H4 (cell line): ENCODE results near the gene ZNF609. TPM values are rescaled to one million over a fixed set of nuclear protein-coding genes. Genes with fewer than 3 reads are reported as not detected.

Experiments
- DNase-seq: peaks from one replicate; pipeline ENCODE4 v3.0.0-alpha.2; 2015; ENCODE audit warnings: low spot score
- total RNA-seq: library from RNA; depleted of rRNA; stranded (reverse); fragments of >200 nt; shearing (Covaris generic); gene quantifications from 2 replicates; pipeline ENCODE4 v1.2.3, GENCODE V29; 2014

ZNF609 gene
- total RNA-seq, 1 experiment from 2014 or later = 11.0 TPM

- DNase-seq = no peak
Measured at GRCh38 chr15:64691896-64692565, 231.7 kb downstream of the ZNF609 start.

GRCh38 chr15:64693134-64693533, 232.8 kb downstream of the ZNF609 start:
- peak; percentile 56 for DNase-seq

GRCh38 chr15:64694816-64695215, 234.4 kb downstream of the ZNF609 start:
- no peak for DNase-seq

- no peak for DNase-seq
Measured at GRCh38 chr15:64695561-64695992, 235.2 kb downstream of the ZNF609 start.

- DNase-seq = no peak
Measured at GRCh38 chr15:64696481-64696880, 236.1 kb downstream of the ZNF609 start.

GRCh38 chr15:64697911-64698369, 237.6 kb downstream of the ZNF609 start:
- DNase-seq = no peak

GRCh38 chr15:64698823-64699222, 238.4 kb downstream of the ZNF609 start:
- no peak for DNase-seq

GRCh38 chr15:64699751-64700388, 239.5 kb downstream of the ZNF609 start:
- DNase-seq = no peak

- no peak for DNase-seq
Measured at GRCh38 chr15:64701051-64701450, 240.7 kb downstream of the ZNF609 start.

- no peak for DNase-seq
Measured at GRCh38 chr15:64701482-64702184, 241.3 kb downstream of the ZNF609 start.

GRCh38 chr15:64702816-64703631, 242.6 kb downstream of the ZNF609 start:
- peak; percentile 87 for DNase-seq

- no peak for DNase-seq
Measured at GRCh38 chr15:64703632-64703959, 243.2 kb downstream of the ZNF609 start.

- DNase-seq = no peak
Measured at GRCh38 chr15:64705006-64705405, 244.6 kb downstream of the ZNF609 start.

GRCh38 chr15:64706011-64706911, 245.9 kb downstream of the ZNF609 start:
- no peak for DNase-seq

- DNase-seq = no peak
Measured at GRCh38 chr15:64710676-64711428, 250.5 kb downstream of the ZNF609 start.

GRCh38 chr15:64712353-64712752, 252.0 kb downstream of the ZNF609 start:
- no peak for DNase-seq

- no peak for DNase-seq
Measured at GRCh38 chr15:64713592-64713991, 253.2 kb downstream of the ZNF609 start.

- no peak for DNase-seq
Measured at GRCh38 chr15:64716452-64716851, 256.1 kb downstream of the ZNF609 start.

GRCh38 chr15:64717130-64717529, 256.8 kb downstream of the ZNF609 start:
- no peak for DNase-seq
